PC-9 (cell line): ENCODE results near the gene CARD6. TPM values are rescaled to one million over a fixed set of nuclear protein-coding genes. Genes with fewer than 3 reads are reported as not detected.
"Not testable (repeated sequence)": the region's sequence is repeated elsewhere in the genome, so short reads cannot be mapped to it uniquely, and the experiment has no call there.

Experiments used
- BruUV-seq: library from RNA; stranded (reverse); fragments of 400-500 nt; replicated peaks from 2 replicates; lab custom pipeline; 2021; lab: Mats Ljungman, UMichigan
- CTCF ChIA-PET: fragments of 300-600 bp; sonication (Branson Sonifier 250); formaldehyde crosslinking; loops from one replicate; lab custom pipeline; 2022; ENCODE audit warnings: antibody characterized with exemption; lab: Charles Lee
- POLR2A ChIA-PET: fragments of 300-600 bp; sonication (Branson Sonifier 250); formaldehyde crosslinking; loops from one replicate; lab custom pipeline; 2022; ENCODE audit warnings: antibody characterized with exemption; ENCODE audit not compliant: unreplicated experiment; lab: Charles Lee
- DNase-seq, 2 experiments: peaks; one replicate each; pipeline versions ENCODE4 v3.0.0 to v3.0.0-alpha.2; 2015 to 2022; ENCODE audit warnings: mixed read lengths in 1 of 2
- H2AFZ ChIP-seq: fragments of 200-600 bp; sonication (generic); 2 replicates; pipeline ENCODE4 v1.8.1; 2017; ENCODE audit warnings: antibody characterized with exemption
- H3F3A ChIP-seq: fragments of 200-600 bp; sonication (generic); 2 replicates; pipeline ENCODE4 v1.8.1; 2017; ENCODE audit warnings: antibody characterized with exemption, mild to moderate bottlenecking, low read depth; ENCODE audit not compliant: insufficient read depth
- H3K27ac ChIP-seq: fragments of 200-600 bp; sonication (generic); 2 replicates; pipeline ENCODE4 v1.6.1; 2016; ENCODE audit warnings: mixed run types
- H3K27me3 ChIP-seq: fragments of 200-600 bp; sonication (generic); 2 replicates; pipeline ENCODE4 v1.6.1; 2016; ENCODE audit warnings: low read depth, mixed run types; ENCODE audit not compliant: insufficient read depth
- H3K36me3 ChIP-seq: fragments of 200-600 bp; sonication (generic); 2 replicates; pipeline ENCODE4 v1.6.1; 2016; ENCODE audit warnings: low read depth, mixed run types
- H3K4me1 ChIP-seq: fragments of 200-600 bp; sonication (generic); replicated peaks from 2 replicates; pipeline ENCODE4 v1.6.1; 2016; ENCODE audit warnings: mixed run types; ENCODE audit not compliant: insufficient read depth
- H3K4me2 ChIP-seq: fragments of 200-600 bp; sonication (generic); 2 replicates; pipeline ENCODE4 v1.6.1; 2017; ENCODE audit warnings: mixed run types
- H3K4me3 ChIP-seq: fragments of 200-600 bp; sonication (generic); 2 replicates; pipeline ENCODE4 v1.6.1; 2016; ENCODE audit warnings: mixed run types
- H3K79me2 ChIP-seq: fragments of 200-600 bp; sonication (generic); 2 replicates; pipeline ENCODE4 v1.6.1; 2017; ENCODE audit warnings: low read depth, mixed run types
- H3K9me2 ChIP-seq: fragments of 200-600 bp; sonication (generic); 2 replicates; pipeline ENCODE4 v1.8.1; 2017; ENCODE audit warnings: mild to moderate bottlenecking; ENCODE audit not compliant: insufficient read depth
- H3K9me3 ChIP-seq: fragments of 200-600 bp; sonication (generic); 2 replicates; pipeline ENCODE4 v1.8.1; 2016; ENCODE audit warnings: low read depth; ENCODE audit not compliant: insufficient read depth
- H4K20me1 ChIP-seq: fragments of 200-600 bp; sonication (generic); 2 replicates; pipeline ENCODE4 v1.8.1; 2017; ENCODE audit not compliant: insufficient read depth
- EZH2 ChIP-seq: fragments of 200-600 bp; sonication (generic); IDR thresholded peaks from 2 replicates; pipeline ENCODE4 v1.8.0; 2017; ENCODE audit warnings: antibody characterized with exemption, low read depth
- intact Hi-C: fragments of 100-400 bp; cut with micrococcal nuclease; formaldehyde crosslinking; loops from one replicate; pipeline ENCODE4 v1.10.0; 2022; ENCODE audit not compliant: unreplicated experiment
- total RNA-seq: library from RNA; stranded (reverse); gene quantifications from 2 replicates; pipeline ENCODE4 v1.2.3, GENCODE V29; 2021
- TF ChIP-seq, protein P1 (sequence below): fragments of 200-600 bp; sonication (generic); conservative IDR thresholded peaks from 2 replicates; pipeline ENCODE4 v1.6.1; 2017; ENCODE audit warnings: mixed run types, antibody characterized with exemption, mild to moderate bottlenecking, moderate library complexity

Gene CARD6
- total RNA-seq, 1 experiment from 2014 or later, result 16.1 TPM

DNA sequence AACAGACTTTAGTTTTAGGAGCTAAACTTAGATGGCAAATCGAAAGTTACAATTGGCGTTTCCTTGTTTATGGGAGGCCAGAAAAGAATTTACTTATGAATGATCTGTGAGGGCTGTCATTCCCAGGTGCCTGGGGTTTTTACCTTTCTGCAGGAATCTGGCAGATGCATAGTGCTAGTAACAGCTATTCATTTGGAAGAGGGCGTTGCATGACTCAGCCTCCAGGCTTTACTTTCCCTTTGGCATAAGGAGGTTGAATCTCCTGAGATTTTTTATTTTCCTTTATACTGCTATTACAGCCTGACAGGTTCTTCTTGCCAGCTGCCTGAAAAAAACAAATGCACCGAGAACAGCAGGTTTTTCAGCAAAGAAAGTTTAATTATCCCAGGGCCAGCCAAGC, 30.0 kb downstream of the CARD6 start:
- peaks cover 8% of the 10 kb centered on the region; the same call in 1 of the 2 replicates for H3K9me3 ChIP-seq
- H3K4me2 ChIP-seq, result peak overlapping the region; percentile 35
- intact Hi-C loops, result loop anchor here (2.0 to 10.0 kb wide), 2 partner anchors 28 to 486 kb away; no protein-coding TSS in a partner anchor
- H3K27me3 ChIP-seq, result no peaks in the 10 kb centered on the region
- no peaks in the 10 kb centered on the region for H3K79me2 ChIP-seq
- H3K27ac ChIP-seq, result no peak overlapping the region
- H2AFZ ChIP-seq, result no peak overlapping the region
- DNase-seq, result peak; percentile 52 to 55
- H3F3A ChIP-seq, result no peaks in the 10 kb centered on the region
- H3K36me3 ChIP-seq, result no peaks in the 10 kb centered on the region
- ChIA-PET POLR2A (interaction anchor here (0.6 to 0.8 kb wide), 6 partner anchors 22 to 1032 kb away, joined by 3 to 6 read pairs (median 4); partner anchors contain the start of gene RPL37), CTCF (no interaction called here)
- H3K4me3 ChIP-seq, result peak overlapping the region; percentile 0; the same call in 1 of the 2 replicates
- TF ChIP-seq EZH2, result no peak
- 0 out of 2 replicates have a peak, but pooled peaks cover 6% of the 10 kb centered on the region for H3K4me1 ChIP-seq
- no TSS peak for BruUV-seq
- H4K20me1 ChIP-seq, result no peaks in the 10 kb centered on the region
- no peaks in the 10 kb centered on the region for H3K9me2 ChIP-seq

DNA sequence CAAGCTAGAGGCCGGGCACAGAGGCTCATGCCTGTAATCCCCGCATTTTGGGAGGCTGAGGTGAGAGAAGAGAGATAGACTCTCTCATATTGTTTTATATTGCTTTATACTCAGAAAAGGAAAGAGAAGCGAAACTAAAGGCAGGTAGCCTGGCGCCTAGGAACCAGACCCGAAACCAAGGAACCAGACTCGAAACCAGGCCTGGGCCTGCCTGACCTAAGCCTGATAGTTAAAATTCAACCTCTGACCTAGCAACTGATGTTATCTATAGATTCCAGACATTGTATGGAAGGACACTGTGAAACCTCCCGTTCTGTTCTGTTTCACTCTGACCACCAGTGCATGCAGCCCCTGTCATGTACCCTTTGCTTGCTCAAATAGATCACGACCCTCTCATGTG, 31.1 kb downstream of the CARD6 start:
- H3K4me3 ChIP-seq, H3K36me3 ChIP-seq, H3K27ac ChIP-seq, H3K4me2 ChIP-seq, H4K20me1 ChIP-seq, H3K4me1 ChIP-seq, DNase-seq, POLR2A ChIA-PET, H3K9me2 ChIP-seq, CTCF ChIA-PET, H3K27me3 ChIP-seq, H3K79me2 ChIP-seq, H3F3A ChIP-seq, H2AFZ ChIP-seq, BruUV-seq: not testable (repeated sequence)
- intact Hi-C loops, result loop anchor here (10.0 kb wide), 1 partner anchor 487 kb away; no protein-coding TSS in a partner anchor
- H3K9me3 ChIP-seq, result peaks cover 18% of the 10 kb centered on the region

DNA sequence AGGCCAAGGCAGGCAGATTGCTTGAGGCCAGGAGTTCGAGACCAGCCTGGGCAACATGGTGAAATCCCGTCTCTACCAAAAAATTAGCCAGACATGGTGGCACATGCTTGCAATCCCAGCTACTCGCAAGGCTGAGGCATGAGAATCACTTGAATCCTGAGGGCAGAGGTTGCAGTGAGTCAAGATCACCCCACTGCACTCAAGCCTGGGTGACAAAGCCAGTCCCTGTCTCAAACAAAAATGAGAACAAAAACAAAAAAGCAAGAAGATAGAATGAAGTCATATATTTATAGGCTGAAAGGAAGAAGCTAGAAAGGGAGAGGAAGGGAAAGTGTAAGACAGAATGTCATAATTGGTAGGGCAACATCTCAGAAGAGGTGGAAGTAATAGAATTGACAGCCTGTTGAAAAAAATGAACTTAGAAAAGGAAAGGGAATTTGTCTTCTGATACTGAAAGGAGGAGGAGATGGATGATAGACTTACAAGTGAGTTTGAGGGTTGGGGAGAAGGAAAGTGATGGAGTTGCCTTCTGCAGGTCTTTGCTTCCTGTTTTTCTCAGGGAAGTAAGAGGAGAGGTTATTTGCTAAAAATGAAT, 32.2 kb downstream of the CARD6 start:
- TF ChIP-seq EZH2, result no peak
- TF ChIP-seq, protein P1, sequence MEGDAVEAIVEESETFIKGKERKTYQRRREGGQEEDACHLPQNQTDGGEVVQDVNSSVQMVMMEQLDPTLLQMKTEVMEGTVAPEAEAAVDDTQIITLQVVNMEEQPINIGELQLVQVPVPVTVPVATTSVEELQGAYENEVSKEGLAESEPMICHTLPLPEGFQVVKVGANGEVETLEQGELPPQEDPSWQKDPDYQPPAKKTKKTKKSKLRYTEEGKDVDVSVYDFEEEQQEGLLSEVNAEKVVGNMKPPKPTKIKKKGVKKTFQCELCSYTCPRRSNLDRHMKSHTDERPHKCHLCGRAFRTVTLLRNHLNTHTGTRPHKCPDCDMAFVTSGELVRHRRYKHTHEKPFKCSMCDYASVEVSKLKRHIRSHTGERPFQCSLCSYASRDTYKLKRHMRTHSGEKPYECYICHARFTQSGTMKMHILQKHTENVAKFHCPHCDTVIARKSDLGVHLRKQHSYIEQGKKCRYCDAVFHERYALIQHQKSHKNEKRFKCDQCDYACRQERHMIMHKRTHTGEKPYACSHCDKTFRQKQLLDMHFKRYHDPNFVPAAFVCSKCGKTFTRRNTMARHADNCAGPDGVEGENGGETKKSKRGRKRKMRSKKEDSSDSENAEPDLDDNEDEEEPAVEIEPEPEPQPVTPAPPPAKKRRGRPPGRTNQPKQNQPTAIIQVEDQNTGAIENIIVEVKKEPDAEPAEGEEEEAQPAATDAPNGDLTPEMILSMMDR, result no peak
- ChIA-PET CTCF (interaction anchor here (0.6 kb wide), 1 partner anchor 1158 kb away, joined by 3 read pairs; no protein-coding TSS in a partner anchor), POLR2A (interaction anchor here (0.6 kb wide), 1 partner anchor 41 kb away, joined by 4 read pairs; no protein-coding TSS in a partner anchor)
- no peak for DNase-seq
- H3K4me2 ChIP-seq, result no peak overlapping the region
- H3K4me1 ChIP-seq, result 0 out of 2 replicates have a peak, but pooled peaks cover 6% of the 10 kb centered on the region
- H3K79me2 ChIP-seq, result no peaks in the 10 kb centered on the region
- no peak overlapping the region for H3K27ac ChIP-seq
- no TSS peak for BruUV-seq
- H3K4me3 ChIP-seq, result no peak overlapping the region
- H3K9me2 ChIP-seq, result no peaks in the 10 kb centered on the region
- no peaks in the 10 kb centered on the region for H3K27me3 ChIP-seq
- H3F3A ChIP-seq, result no peaks in the 10 kb centered on the region; the same call in 1 of the 2 replicates
- no peaks in the 10 kb centered on the region for H4K20me1 ChIP-seq
- H3K36me3 ChIP-seq, result no peaks in the 10 kb centered on the region
- H2AFZ ChIP-seq, result no peak overlapping the region
- H3K9me3 ChIP-seq, result peaks cover 29% of the 10 kb centered on the region
- intact Hi-C loops, result loop anchor here (10.0 kb wide), 1 partner anchor 489 kb away; no protein-coding TSS in a partner anchor

DNA sequence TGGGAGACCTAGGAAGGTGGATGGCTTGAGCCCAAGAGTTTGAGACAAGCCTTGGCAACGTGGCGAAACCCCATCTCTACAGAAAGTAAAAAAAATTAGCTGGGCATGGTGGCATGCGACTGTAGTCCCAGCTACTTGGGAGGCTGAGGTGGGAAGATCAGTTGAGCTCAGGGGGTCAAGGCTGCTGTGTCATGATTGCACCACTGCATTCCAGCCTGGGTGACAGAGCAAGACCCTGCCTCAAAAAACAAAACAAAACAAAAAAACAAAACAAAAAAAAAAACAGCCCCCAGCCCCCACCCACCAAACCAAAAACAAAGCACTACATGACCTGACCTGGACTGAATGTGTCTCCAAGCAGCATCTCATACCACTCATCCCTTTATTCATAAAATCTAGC, 34.8 kb downstream of the CARD6 start:
- no peaks in the 10 kb centered on the region for H3K27me3 ChIP-seq
- H3K4me2 ChIP-seq, result no peak overlapping the region
- no peaks in the 10 kb centered on the region for H3K9me2 ChIP-seq
- DNase-seq, result no peak
- BruUV-seq, result no TSS peak
- H3K9me3 ChIP-seq, result peaks cover 29% of the 10 kb centered on the region
- no peaks in the 10 kb centered on the region for H4K20me1 ChIP-seq
- no peak overlapping the region for H3K4me3 ChIP-seq
- H2AFZ ChIP-seq, result no peak overlapping the region
- ChIA-PET CTCF (interaction anchor here (0.7 kb wide), 2 partner anchors 122 to 185 kb away, joined by 5 to 8 read pairs; no protein-coding TSS in a partner anchor), POLR2A (no interaction called here)
- H3K27ac ChIP-seq, result no peak overlapping the region
- no peaks in the 10 kb centered on the region for H3K36me3 ChIP-seq
- no peaks in the 10 kb centered on the region for H3K79me2 ChIP-seq
- intact Hi-C loops, result loop anchor here (5.0 to 10.0 kb wide), 2 partner anchors 139 to 491 kb away; no protein-coding TSS in a partner anchor
- H3F3A ChIP-seq, result no peaks in the 10 kb centered on the region; the same call in 1 of the 2 replicates
- 0 out of 2 replicates have a peak, but pooled peaks cover 4% of the 10 kb centered on the region for H3K4me1 ChIP-seq
- TF ChIP-seq, protein P1, result no peak
- TF ChIP-seq EZH2, result no peak
